ENCODE measurements around the gene WASL.

DNA sequence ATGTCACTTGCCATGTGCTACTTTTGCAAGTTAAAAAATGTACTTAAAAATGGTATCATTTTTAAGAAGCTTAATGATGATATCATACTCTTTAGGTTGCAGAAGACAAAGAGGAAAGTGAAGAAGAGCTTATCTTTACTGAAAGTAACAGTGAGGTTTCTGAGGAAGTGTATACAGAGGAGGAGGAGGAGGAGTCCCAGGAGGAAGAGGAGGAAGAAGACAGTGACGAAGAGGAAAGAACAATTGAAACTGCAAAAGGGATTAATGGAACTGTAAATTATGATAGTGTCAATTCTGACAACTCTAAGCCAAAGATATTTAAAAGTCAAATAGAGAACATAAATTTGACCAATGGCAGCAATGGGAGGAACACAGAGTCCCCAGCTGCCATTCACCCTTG lies 87.0 kb downstream of the WASL start:
- no peak for TF ChIP-seq POLR2AphosphoS5 (IDR thresholded peaks at IDR 0.05)
- TF ChIP-seq POLR2A (IDR thresholded peaks at IDR 0.05): no peak
- TF ChIP-seq, protein P1, sequence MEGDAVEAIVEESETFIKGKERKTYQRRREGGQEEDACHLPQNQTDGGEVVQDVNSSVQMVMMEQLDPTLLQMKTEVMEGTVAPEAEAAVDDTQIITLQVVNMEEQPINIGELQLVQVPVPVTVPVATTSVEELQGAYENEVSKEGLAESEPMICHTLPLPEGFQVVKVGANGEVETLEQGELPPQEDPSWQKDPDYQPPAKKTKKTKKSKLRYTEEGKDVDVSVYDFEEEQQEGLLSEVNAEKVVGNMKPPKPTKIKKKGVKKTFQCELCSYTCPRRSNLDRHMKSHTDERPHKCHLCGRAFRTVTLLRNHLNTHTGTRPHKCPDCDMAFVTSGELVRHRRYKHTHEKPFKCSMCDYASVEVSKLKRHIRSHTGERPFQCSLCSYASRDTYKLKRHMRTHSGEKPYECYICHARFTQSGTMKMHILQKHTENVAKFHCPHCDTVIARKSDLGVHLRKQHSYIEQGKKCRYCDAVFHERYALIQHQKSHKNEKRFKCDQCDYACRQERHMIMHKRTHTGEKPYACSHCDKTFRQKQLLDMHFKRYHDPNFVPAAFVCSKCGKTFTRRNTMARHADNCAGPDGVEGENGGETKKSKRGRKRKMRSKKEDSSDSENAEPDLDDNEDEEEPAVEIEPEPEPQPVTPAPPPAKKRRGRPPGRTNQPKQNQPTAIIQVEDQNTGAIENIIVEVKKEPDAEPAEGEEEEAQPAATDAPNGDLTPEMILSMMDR (IDR thresholded peaks at IDR 0.05): no peak
- TF ChIP-seq EP300 (IDR thresholded peaks at IDR 0.05): no peak
